Measurements from ENCODE around the gene LRRC4C. TPM values are rescaled to one million over a fixed set of nuclear protein-coding genes. Genes with fewer than 3 reads are reported as not detected.
"Not testable (repeated sequence)": the region's sequence is repeated elsewhere in the genome, so short reads cannot be mapped to it uniquely, and the experiment has no call there.

The LRRC4C gene
- total RNA-seq, 2 donors from 2014 or later: 1.3 TPM; not detected in 1

- Histone ChIP-seq H3K27me3 (no peaks in the 10 kb centered on the region), H3K9me3 (no peaks in the 10 kb centered on the region), H3K4me1 (no peaks in the 10 kb centered on the region), H3K36me3 (replicated peaks in 1 of 2; ENCODE audit: insufficient read depth in 1 of 2, low read depth in 2 of 2) (no peaks in the 10 kb centered on the region), H3K27ac (no peak overlapping the region), H3K4me3 (no peak overlapping the region)
- TF ChIP-seq POLR2A (IDR thresholded peaks at IDR 0.05) (no peak), CTCF (IDR thresholded peaks at IDR 0.05) (no peak)
- WGBS, 2 donors: 52 to 58% methylated on average over 2 of the region's 2 CpGs
- no peak for DNase-seq
- intact Hi-C loops (cut with DNase I): no loop called here
- ATAC-seq: no peak
These were observed 534.5 kb downstream of the LRRC4C start for GRCh38 chr11:40924915-40925314.

- no peak for TF ChIP-seq POLR2A (IDR thresholded peaks at IDR 0.05)
- no peak for TF ChIP-seq CTCF (IDR thresholded peaks at IDR 0.05)
- Histone ChIP-seq H3K4me1 (no peaks in the 10 kb centered on the region), H3K36me3 (replicated peaks in 1 of 2; ENCODE audit: insufficient read depth in 1 of 2, low read depth in 2 of 2) (no peaks in the 10 kb centered on the region), H3K9me3 (no peaks in the 10 kb centered on the region), H3K27ac (no peak overlapping the region), H3K4me3 (no peak overlapping the region), H3K27me3 (no peaks in the 10 kb centered on the region)
- no peak for ATAC-seq
- DNase-seq: no peak
- intact Hi-C loops (cut with DNase I): no loop called here
These were observed 538.2 kb downstream of the LRRC4C start for GRCh38 chr11:40921246-40921645.

GRCh38 chr11:40910774-40911173 lies 548.7 kb downstream of the LRRC4C start:
- H3K4me1 ChIP-seq; H3K27ac ChIP-seq; H3K36me3 ChIP-seq (replicated peaks in 1 of 2; ENCODE audit: insufficient read depth in 1 of 2, low read depth in 2 of 2); ATAC-seq; intact Hi-C loops (cut with DNase I); H3K9me3 ChIP-seq; DNase-seq; H3K4me3 ChIP-seq; H3K27me3 ChIP-seq: not testable (repeated sequence)
- 39 to 55% methylated on average over 3 to 6 of the region's 6 CpGs for WGBS, 2 donors

- 58 to 66% methylated on average over 2 of the region's 2 CpGs for WGBS, 2 donors
- Histone ChIP-seq H3K4me3 (no peak overlapping the region), H3K36me3 (replicated peaks in 1 of 2; ENCODE audit: insufficient read depth in 1 of 2, low read depth in 2 of 2) (no peaks in the 10 kb centered on the region), H3K4me1 (no peaks in the 10 kb centered on the region), H3K27ac (no peak overlapping the region), H3K9me3 (no peaks in the 10 kb centered on the region), H3K27me3 (no peaks in the 10 kb centered on the region)
- intact Hi-C loops (cut with DNase I): no loop called here
- no peak for DNase-seq
- TF ChIP-seq POLR2A (IDR thresholded peaks at IDR 0.05) (no peak), CTCF (IDR thresholded peaks at IDR 0.05) (no peak)
- no peak for ATAC-seq
These were observed 565.0 kb downstream of the LRRC4C start for GRCh38 chr11:40894501-40894900.

GRCh38 chr11:40885250-40885954 lies 574.0 kb downstream of the LRRC4C start:
- Histone ChIP-seq H3K27ac (no peak overlapping the region), H3K9me3 (no peaks in the 10 kb centered on the region), H3K4me1 (no peaks in the 10 kb centered on the region), H3K36me3 (replicated peaks in 1 of 2; ENCODE audit: insufficient read depth in 1 of 2, low read depth in 2 of 2) (no peaks in the 10 kb centered on the region), H3K4me3 (no peak overlapping the region), H3K27me3 (no peaks in the 10 kb centered on the region)
- intact Hi-C loops (cut with DNase I): no loop called here
- TF ChIP-seq POLR2A (IDR thresholded peaks at IDR 0.05) (no peak), CTCF (IDR thresholded peaks at IDR 0.05) (no peak)
- 33 to 41% methylated on average over 2 of the region's 2 CpGs for WGBS, 2 donors
- no peak for DNase-seq
- ATAC-seq: no peak
